A549 (cell line): Measurements from ENCODE around the gene CBLC. TPM values are rescaled to one million over a fixed set of nuclear protein-coding genes. Genes with fewer than 3 reads are reported as not detected.

Experiments
- ATAC-seq, 2 experiments: fragments of 200-7000 bp in 1 of 2; fragments of >200 bp in 1 of 2; cut with Nextera tagmentation in 1 of 2; cut with Tn5 transposase in 1 of 2; 3 replicates each; pipeline versions ENCODE4 v1.8.0 to v1.9.1; 2018 to 2020; ENCODE audit warnings: mild to moderate bottlenecking in 1 of 2, moderate library complexity in 1 of 2
- CTCF ChIA-PET: fragments of 300-600 bp; sonication (Branson Sonifier 250); formaldehyde crosslinking; extraction: SDS; loops from one replicate; lab custom pipeline; 2021; ENCODE audit warnings: antibody characterized with exemption, inconsistent platforms; lab: Yijun Ruan, JAX
- POLR2A ChIA-PET: fragments of 350-600 bp; formaldehyde crosslinking; extraction: SDS; loops from one replicate; lab custom pipeline; 2021; ENCODE audit warnings: antibody characterized with exemption, inconsistent platforms; lab: Yijun Ruan, JAX
- DNase-seq, 2 experiments: peaks; one replicate each; pipeline versions ENCODE4 v3.0.0 to v3.0.0-alpha.2; 2011 to 2016; ENCODE audit warnings: low read depth in 1 of 2, low spot score in 1 of 2
- FAIRE-seq: peaks from 2 replicates; lab custom pipeline; 2011; peaks lifted over from hg19 to GRCh38; lab: Jason Lieb, UNC
- H3K27ac ChIP-seq, 2 experiments: fragments of >200 bp; sonication (Bioruptor Twin); formaldehyde crosslinking; 3 replicates each; pipeline ENCODE4 v1.5.1; 2016 to 2017
- H3K4me1 ChIP-seq: fragments of >200 bp; sonication (Bioruptor Twin); formaldehyde crosslinking; 3 replicates; pipeline ENCODE4 v1.6.1; 2016
- H3K4me2 ChIP-seq: fragments of >200 bp; sonication (Bioruptor Twin); formaldehyde crosslinking; 3 replicates; pipeline ENCODE4 v1.6.1; 2016
- H3K4me3 ChIP-seq: fragments of >200 bp; sonication (Bioruptor Twin); formaldehyde crosslinking; 3 replicates; pipeline ENCODE4 v1.5.1; 2016
- H3K9me3 ChIP-seq: fragments of >200 bp; sonication (Bioruptor Twin); formaldehyde crosslinking; 3 replicates; pipeline ENCODE4 v1.6.1; 2016
- BHLHE40 ChIP-seq: IDR thresholded peaks from 2 replicates; pipeline ENCODE4 v1.6.1; 2012; ENCODE audit warnings: low read depth, low read length, inconsistent platforms
- CBX8 ChIP-seq: fragments of 200-600 bp; sonication (generic); IDR thresholded peaks from 2 replicates; pipeline ENCODE4 v1.6.1; 2016
- CHD4 ChIP-seq: fragments of 200-600 bp; sonication (generic); IDR thresholded peaks from 2 replicates; pipeline ENCODE4 v1.6.1; 2016; ENCODE audit warnings: antibody characterized with exemption, mild to moderate bottlenecking, borderline replicate concordance
- EHF ChIP-seq: fragments of 250-450 bp; sonication (Bioruptor Pico); IDR thresholded peaks from 2 replicates; pipeline ENCODE4 v1.5.0; 2020; ENCODE audit warnings: mild to moderate bottlenecking
- EHMT2 ChIP-seq: fragments of 200-600 bp; sonication (generic); IDR thresholded peaks from 2 replicates; pipeline ENCODE4 v1.6.1; 2016; ENCODE audit warnings: antibody characterized with exemption, low read depth, mild to moderate bottlenecking, moderate library complexity
- EP300 ChIP-seq, 2 experiments: fragments of >200 bp; sonication (Bioruptor Twin); formaldehyde crosslinking; IDR thresholded peaks; 2 replicates in 1 of 2; 3 replicates in 1 of 2; pipeline ENCODE4 v1.6.1; 2016 to 2017
- FOSB ChIP-seq: fragments of 250-450 bp; sonication (Bioruptor Pico); IDR thresholded peaks from 2 replicates; pipeline ENCODE4 v1.5.0; 2020; ENCODE audit warnings: mild to moderate bottlenecking, moderate library complexity
- FOSL2 ChIP-seq, 2 experiments: fragments of 450-650 bp in 1 of 2; fragments of >200 bp in 1 of 2; sonication (Bioruptor Twin) in 1 of 2; formaldehyde crosslinking; IDR thresholded peaks; 2 replicates each; pipeline versions ENCODE4 v1.5.0 to v1.6.1; 2016 to 2020; ENCODE audit warnings: mild to moderate bottlenecking in 1 of 2, moderate library complexity in 1 of 2
- FOXS1 ChIP-seq: fragments of 250-450 bp; sonication (Bioruptor Pico); IDR thresholded peaks from 2 replicates; pipeline ENCODE4 v1.5.0; 2020; ENCODE audit warnings: mild to moderate bottlenecking, moderate library complexity
- HOXA7 ChIP-seq: fragments of 250-450 bp; sonication (Bioruptor Pico); IDR thresholded peaks from 2 replicates; pipeline ENCODE4 v1.5.0; 2020; ENCODE audit warnings: mild to moderate bottlenecking, moderate library complexity
- HOXB13 ChIP-seq: fragments of 250-450 bp; sonication (Bioruptor Pico); IDR thresholded peaks from 2 replicates; pipeline ENCODE4 v1.5.0; 2020; ENCODE audit warnings: low read depth, mild to moderate bottlenecking, moderate library complexity
- JUN ChIP-seq, 2 experiments: fragments of >200 bp; sonication (Bioruptor Twin); formaldehyde crosslinking; IDR thresholded peaks; 2 replicates in 1 of 2; 3 replicates in 1 of 2; pipeline ENCODE4 v1.6.1; 2016 to 2017
- JUNB ChIP-seq: fragments of >200 bp; sonication (Bioruptor Twin); formaldehyde crosslinking; IDR thresholded peaks from 2 replicates; pipeline ENCODE4 v1.6.1; 2016
- KDM1A ChIP-seq: fragments of 200-600 bp; sonication (generic); IDR thresholded peaks from 2 replicates; pipeline ENCODE4 v1.6.1; 2016; ENCODE audit warnings: low read depth, mild to moderate bottlenecking
- MAFK ChIP-seq: fragments of 450-650 bp; IDR thresholded peaks from 2 replicates; pipeline ENCODE4 v1.6.1; 2014; ENCODE audit not compliant: partially characterized antibody
- MAZ ChIP-seq: fragments of 150-350 bp; IDR thresholded peaks from 2 replicates; pipeline ENCODE4 v1.6.1; 2014; ENCODE audit warnings: antibody characterized with exemption, low read depth, low read length, borderline replicate concordance
- MYC ChIP-seq: IDR thresholded peaks from 2 replicates; pipeline ENCODE4 v1.6.1; 2012; ENCODE audit warnings: mild to moderate bottlenecking, inconsistent platforms, low read length, improper control_type of control experiment, borderline replicate concordance
- NFE2L2 ChIP-seq: fragments of 150-350 bp; conservative IDR thresholded peaks from 2 replicates; pipeline ENCODE4 v1.6.1; 2014; ENCODE audit warnings: low read length
- NPAS2 ChIP-seq: fragments of 250-450 bp; sonication (Bioruptor Pico); IDR thresholded peaks from 2 replicates; pipeline ENCODE4 v1.8.0; 2022; ENCODE audit warnings: mild to moderate bottlenecking, moderate library complexity, borderline replicate concordance
- NR3C1 ChIP-seq: fragments of >200 bp; sonication (Bioruptor Twin); formaldehyde crosslinking; IDR thresholded peaks from 3 replicates; pipeline ENCODE4 v1.6.1; 2017
- PHF8 ChIP-seq: fragments of 200-600 bp; sonication (generic); IDR thresholded peaks from 2 replicates; pipeline ENCODE4 v1.6.1; 2016; ENCODE audit warnings: low read depth, mild to moderate bottlenecking, antibody characterized with exemption, moderate library complexity, borderline replicate concordance
- POLR2A ChIP-seq: IDR thresholded peaks from 2 replicates; pipeline ENCODE4 v1.6.1; 2012; ENCODE audit warnings: mild to moderate bottlenecking, low read length
- RAD21 ChIP-seq, 2 experiments: fragments of >200 bp in 1 of 2; sonication (Bioruptor Twin) in 1 of 2; formaldehyde crosslinking in 1 of 2; IDR thresholded peaks in 1 of 2; conservative IDR thresholded peaks in 1 of 2; 2 replicates in 1 of 2; 3 replicates in 1 of 2; pipeline ENCODE4 v1.6.1; 2012 to 2018; ENCODE audit warnings: inconsistent platforms in 1 of 2
- RARB ChIP-seq: fragments of 250-450 bp; sonication (Bioruptor Pico); IDR thresholded peaks from 2 replicates; pipeline ENCODE4 v1.8.0; 2021; ENCODE audit warnings: mild to moderate bottlenecking, moderate library complexity
- RFX5 ChIP-seq: fragments of 450-650 bp; IDR thresholded peaks from 2 replicates; pipeline ENCODE4 v1.7.1; 2014; ENCODE audit warnings: antibody characterized with exemption, mild to moderate bottlenecking, moderate library complexity
- RNF2 ChIP-seq: fragments of 200-600 bp; sonication (generic); IDR thresholded peaks from 2 replicates; pipeline ENCODE4 v1.6.1; 2016; ENCODE audit warnings: low read depth, mild to moderate bottlenecking, antibody characterized with exemption, moderate library complexity, borderline replicate concordance
- SMC3 ChIP-seq: fragments of >200 bp; sonication (Bioruptor Twin); formaldehyde crosslinking; IDR thresholded peaks from 3 replicates; pipeline ENCODE4 v1.6.1; 2018; ENCODE audit warnings: inconsistent platforms
- TFCP2L1 ChIP-seq: fragments of 250-450 bp; sonication (Bioruptor Pico); IDR thresholded peaks from 2 replicates; pipeline ENCODE4 v1.5.0; 2021; ENCODE audit warnings: mild to moderate bottlenecking
- ZC3H11A ChIP-seq: fragments of 450-650 bp; IDR thresholded peaks from 2 replicates; pipeline ENCODE4 v1.6.1; 2014; ENCODE audit warnings: antibody characterized with exemption, mild to moderate bottlenecking
- ZFP36 ChIP-seq: fragments of 450-650 bp; IDR thresholded peaks from 2 replicates; pipeline ENCODE4 v1.6.1; 2014; ENCODE audit warnings: borderline replicate concordance; ENCODE audit not compliant: partially characterized antibody
- ZSCAN20 ChIP-seq: fragments of 250-450 bp; sonication (Bioruptor Pico); IDR thresholded peaks from 2 replicates; pipeline ENCODE4 v1.8.0; 2022; ENCODE audit warnings: mild to moderate bottlenecking, moderate library complexity
- WGBS: methylation state at CpG from one replicate; pipeline ENCODE4 v1.1.6; 2017; ENCODE audit errors: missing lambda C conversion rate; 5-methylcytosine and 5-hydroxymethylcytosine counted together
- polyA plus RNA-seq, 4 experiments: library from polyadenylated mRNA; depleted of rRNA in 3 of 4; stranded (reverse); fragments of >200 nt; fragmentation: RNase III in 1 of 4; extraction: RNeasy Plus Mini Kit Qiagen cat#74134 plus additional on column Dnase treatment in 1 of 4; gene quantifications; 2 replicates in 3 of 4; 3 replicates in 1 of 4; pipeline ENCODE4 v1.2.3, GENCODE V29; 2011 to 2017
- TF ChIP-seq, protein P1 (sequence below): fragments of >200 bp; sonication (Bioruptor Twin); formaldehyde crosslinking; IDR thresholded peaks from 2 replicates; pipeline ENCODE4 v1.6.1; 2016
- TF ChIP-seq, protein P2 (sequence below): fragments of 250-450 bp; sonication (Bioruptor Pico); IDR thresholded peaks from 2 replicates; pipeline ENCODE4 v1.5.0; 2021; ENCODE audit warnings: mild to moderate bottlenecking, moderate library complexity, borderline replicate concordance
- TF ChIP-seq, protein P3 (sequence below): fragments of 200-600 bp; sonication (generic); IDR thresholded peaks from 2 replicates; pipeline ENCODE4 v1.6.1; 2016; ENCODE audit warnings: antibody characterized with exemption, mild to moderate bottlenecking, moderate library complexity
- TF ChIP-seq, protein P4 (sequence below): fragments of 150-350 bp; IDR thresholded peaks from 2 replicates; pipeline ENCODE4 v1.6.1; 2014; ENCODE audit warnings: low read depth, mild to moderate bottlenecking, low read length

The CBLC gene
- polyA plus RNA-seq, 2 of the 4 experiments (the other 2 are of a cell fraction): not detected

DNA sequence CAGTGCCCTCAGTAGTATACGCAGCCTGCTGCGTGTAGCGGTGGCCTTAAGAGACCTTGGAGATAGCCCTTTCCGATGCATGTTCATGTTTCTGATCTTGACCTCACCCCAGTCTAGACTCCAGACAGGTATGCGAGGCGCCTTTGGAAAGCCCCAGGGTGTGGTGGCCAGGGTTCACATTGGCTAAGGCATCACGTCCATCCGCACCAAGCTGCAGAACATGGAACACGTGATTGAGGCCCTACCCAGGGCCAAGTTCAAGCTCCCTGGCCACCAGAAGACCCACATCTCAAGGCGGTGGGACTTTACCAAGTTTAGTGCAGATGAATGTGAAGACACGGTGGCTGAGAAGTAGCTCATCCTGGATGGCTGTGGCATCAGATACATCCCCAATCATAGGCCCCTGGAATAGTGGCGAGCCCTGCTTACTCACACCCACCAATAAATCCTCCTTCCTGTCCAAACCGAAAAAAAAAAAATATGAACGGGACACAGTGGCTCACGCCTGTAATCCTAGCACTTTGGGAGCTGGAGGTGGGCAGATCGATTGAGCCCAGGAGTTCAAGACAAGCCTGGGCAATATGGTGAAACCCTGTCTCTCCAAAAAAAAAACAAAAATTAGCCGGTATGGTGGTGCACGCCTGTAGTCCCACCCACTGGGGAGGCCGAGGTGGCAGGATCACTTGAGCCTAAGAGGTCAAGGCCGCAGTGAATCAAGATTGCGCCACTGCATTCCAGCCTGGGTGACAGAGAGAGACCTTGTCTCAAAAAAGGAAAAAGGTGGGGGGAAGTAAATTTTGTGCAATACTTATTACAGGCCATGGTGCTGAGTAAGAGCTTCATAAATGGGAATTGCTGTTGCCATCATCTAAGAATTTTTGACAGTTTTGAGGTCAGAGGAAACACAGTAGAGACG lies 12.4 kb upstream of the CBLC start:
- Histone ChIP-seq H3K4me3 (no peak overlapping the region), H3K4me1 (peaks cover 40% of the 10 kb centered on the region), H3K4me2 (0 out of 3 replicates have a peak overlapping the region, but pooled peaks have one; percentile 2), H3K27ac (peak overlapping the region; percentile 31 to 88), H3K9me3 (no peaks in the 10 kb centered on the region)
- ChIA-PET CTCF (interaction anchor here (0.6 to 48.5 kb wide), 10 partner anchors 12 to 188 kb away, joined by 3 to 1899 read pairs (median 10); partner anchors contain the start of gene BCL3), POLR2A (interaction anchor here (0.7 to 2.3 kb wide), 5 partner anchors 20 to 81 kb away, joined by 3 to 14 read pairs (median 5); partner anchors contain the start of gene NECTIN2)
- FAIRE-seq (no peak), DNase-seq (peak in 1 of 2 experiments; percentile 89), ATAC-seq (peak; percentile 10 to 51; a peak in 3 of 6 replicates)
- 64% methylated on average over 22 of the region's 22 CpGs for WGBS
- TF ChIP-seq NFE2L2 (no peak), MYC (no peak), CBX8 (no peak), NPAS2 (no peak), RARB (no peak), EHMT2 (no peak), RNF2 (no peak), FOSB (CRISPR knock-in tag) (no peak), ZSCAN20 (CRISPR knock-in tag) (no peak), HOXA7 (CRISPR knock-in tag) (no peak), MAFK (peak; percentile 39), ZC3H11A (no peak), HOXB13 (CRISPR knock-in tag) (no peak), PHF8 (no peak), EP300 (IDR thresholded peaks at IDR 0.05) (peak in 1 of 2 experiments; percentile 24; a peak in 2 of 5 replicates), RAD21 (conservative IDR thresholded peaks at IDR 0.05 in 1 of 2, IDR thresholded peaks at IDR 0.05 in 1 of 2) (no peak), CHD4 (no peak), POLR2A (no peak), RFX5 (no peak), FOXS1 (CRISPR knock-in tag) (no peak), SMC3 (no peak), BHLHE40 (no peak), JUN (IDR thresholded peaks at IDR 0.05) (no peak), FOSL2 (IDR thresholded peaks at IDR 0.05) (no peak), FOSL2 (CRISPR knock-in tag; IDR thresholded peaks at IDR 0.05) (peak; percentile 63), NR3C1 (no peak), MAZ (no peak), KDM1A (no peak), ZFP36 (no peak), EHF (CRISPR knock-in tag) (no peak), TFCP2L1 (CRISPR knock-in tag) (no peak), JUNB (no peak)
- TF ChIP-seq, protein P1, sequence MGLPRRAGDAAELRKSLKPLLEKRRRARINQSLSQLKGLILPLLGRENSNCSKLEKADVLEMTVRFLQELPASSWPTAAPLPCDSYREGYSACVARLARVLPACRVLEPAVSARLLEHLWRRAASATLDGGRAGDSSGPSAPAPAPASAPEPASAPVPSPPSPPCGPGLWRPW: no peak
- TF ChIP-seq, protein P2, sequence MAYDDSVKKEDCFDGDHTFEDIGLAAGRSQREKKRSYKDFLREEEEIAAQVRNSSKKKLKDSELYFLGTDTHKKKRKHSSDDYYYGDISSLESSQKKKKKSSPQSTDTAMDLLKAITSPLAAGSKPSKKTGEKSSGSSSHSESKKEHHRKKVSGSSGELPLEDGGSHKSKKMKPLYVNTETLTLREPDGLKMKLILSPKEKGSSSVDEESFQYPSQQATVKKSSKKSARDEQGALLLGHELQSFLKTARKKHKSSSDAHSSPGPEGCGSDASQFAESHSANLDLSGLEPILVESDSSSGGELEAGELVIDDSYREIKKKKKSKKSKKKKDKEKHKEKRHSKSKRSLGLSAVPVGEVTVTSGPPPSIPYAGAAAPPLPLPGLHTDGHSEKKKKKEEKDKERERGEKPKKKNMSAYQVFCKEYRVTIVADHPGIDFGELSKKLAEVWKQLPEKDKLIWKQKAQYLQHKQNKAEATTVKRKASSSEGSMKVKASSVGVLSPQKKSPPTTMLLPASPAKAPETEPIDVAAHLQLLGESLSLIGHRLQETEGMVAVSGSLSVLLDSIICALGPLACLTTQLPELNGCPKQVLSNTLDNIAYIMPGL (CRISPR knock-in tag): no peak
- TF ChIP-seq, protein P3, sequence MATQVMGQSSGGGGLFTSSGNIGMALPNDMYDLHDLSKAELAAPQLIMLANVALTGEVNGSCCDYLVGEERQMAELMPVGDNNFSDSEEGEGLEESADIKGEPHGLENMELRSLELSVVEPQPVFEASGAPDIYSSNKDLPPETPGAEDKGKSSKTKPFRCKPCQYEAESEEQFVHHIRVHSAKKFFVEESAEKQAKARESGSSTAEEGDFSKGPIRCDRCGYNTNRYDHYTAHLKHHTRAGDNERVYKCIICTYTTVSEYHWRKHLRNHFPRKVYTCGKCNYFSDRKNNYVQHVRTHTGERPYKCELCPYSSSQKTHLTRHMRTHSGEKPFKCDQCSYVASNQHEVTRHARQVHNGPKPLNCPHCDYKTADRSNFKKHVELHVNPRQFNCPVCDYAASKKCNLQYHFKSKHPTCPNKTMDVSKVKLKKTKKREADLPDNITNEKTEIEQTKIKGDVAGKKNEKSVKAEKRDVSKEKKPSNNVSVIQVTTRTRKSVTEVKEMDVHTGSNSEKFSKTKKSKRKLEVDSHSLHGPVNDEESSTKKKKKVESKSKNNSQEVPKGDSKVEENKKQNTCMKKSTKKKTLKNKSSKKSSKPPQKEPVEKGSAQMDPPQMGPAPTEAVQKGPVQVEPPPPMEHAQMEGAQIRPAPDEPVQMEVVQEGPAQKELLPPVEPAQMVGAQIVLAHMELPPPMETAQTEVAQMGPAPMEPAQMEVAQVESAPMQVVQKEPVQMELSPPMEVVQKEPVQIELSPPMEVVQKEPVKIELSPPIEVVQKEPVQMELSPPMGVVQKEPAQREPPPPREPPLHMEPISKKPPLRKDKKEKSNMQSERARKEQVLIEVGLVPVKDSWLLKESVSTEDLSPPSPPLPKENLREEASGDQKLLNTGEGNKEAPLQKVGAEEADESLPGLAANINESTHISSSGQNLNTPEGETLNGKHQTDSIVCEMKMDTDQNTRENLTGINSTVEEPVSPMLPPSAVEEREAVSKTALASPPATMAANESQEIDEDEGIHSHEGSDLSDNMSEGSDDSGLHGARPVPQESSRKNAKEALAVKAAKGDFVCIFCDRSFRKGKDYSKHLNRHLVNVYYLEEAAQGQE: no peak
- TF ChIP-seq, protein P4, sequence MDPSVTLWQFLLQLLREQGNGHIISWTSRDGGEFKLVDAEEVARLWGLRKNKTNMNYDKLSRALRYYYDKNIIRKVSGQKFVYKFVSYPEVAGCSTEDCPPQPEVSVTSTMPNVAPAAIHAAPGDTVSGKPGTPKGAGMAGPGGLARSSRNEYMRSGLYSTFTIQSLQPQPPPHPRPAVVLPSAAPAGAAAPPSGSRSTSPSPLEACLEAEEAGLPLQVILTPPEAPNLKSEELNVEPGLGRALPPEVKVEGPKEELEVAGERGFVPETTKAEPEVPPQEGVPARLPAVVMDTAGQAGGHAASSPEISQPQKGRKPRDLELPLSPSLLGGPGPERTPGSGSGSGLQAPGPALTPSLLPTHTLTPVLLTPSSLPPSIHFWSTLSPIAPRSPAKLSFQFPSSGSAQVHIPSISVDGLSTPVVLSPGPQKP: no peak
